ENCODE data around the gene ASXL1. TPM values are rescaled to one million over a fixed set of nuclear protein-coding genes. Genes with fewer than 3 reads are reported as not detected.

Gene ASXL1
- total and polyA plus RNA-seq, 10 of the 15 experiments (the other 5 are each of a cell fraction or from before 2014, with no cell fraction given) = 11.0 to 87.6 (median 56.8) TPM

DNA sequence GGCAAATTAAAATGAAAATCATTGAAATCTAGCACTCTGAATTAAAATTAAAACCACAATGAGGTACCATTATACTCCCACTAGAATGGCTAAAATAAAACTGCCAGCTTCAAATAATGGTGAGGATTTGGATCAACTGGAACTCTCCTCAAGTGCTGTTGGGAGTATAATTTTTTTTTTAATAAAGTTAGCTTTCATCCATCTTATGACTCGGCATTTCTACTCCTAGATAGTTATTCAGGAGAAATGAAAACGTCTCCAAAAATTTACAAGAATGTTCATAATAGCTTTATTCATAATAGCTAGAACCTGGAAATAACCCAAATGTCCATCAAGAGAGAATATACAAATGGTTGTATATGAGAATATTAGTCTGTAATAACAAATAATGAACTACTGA, 63.2 kb downstream of the ASXL1 start (continued):
- TF ChIP-seq, protein P1, sequence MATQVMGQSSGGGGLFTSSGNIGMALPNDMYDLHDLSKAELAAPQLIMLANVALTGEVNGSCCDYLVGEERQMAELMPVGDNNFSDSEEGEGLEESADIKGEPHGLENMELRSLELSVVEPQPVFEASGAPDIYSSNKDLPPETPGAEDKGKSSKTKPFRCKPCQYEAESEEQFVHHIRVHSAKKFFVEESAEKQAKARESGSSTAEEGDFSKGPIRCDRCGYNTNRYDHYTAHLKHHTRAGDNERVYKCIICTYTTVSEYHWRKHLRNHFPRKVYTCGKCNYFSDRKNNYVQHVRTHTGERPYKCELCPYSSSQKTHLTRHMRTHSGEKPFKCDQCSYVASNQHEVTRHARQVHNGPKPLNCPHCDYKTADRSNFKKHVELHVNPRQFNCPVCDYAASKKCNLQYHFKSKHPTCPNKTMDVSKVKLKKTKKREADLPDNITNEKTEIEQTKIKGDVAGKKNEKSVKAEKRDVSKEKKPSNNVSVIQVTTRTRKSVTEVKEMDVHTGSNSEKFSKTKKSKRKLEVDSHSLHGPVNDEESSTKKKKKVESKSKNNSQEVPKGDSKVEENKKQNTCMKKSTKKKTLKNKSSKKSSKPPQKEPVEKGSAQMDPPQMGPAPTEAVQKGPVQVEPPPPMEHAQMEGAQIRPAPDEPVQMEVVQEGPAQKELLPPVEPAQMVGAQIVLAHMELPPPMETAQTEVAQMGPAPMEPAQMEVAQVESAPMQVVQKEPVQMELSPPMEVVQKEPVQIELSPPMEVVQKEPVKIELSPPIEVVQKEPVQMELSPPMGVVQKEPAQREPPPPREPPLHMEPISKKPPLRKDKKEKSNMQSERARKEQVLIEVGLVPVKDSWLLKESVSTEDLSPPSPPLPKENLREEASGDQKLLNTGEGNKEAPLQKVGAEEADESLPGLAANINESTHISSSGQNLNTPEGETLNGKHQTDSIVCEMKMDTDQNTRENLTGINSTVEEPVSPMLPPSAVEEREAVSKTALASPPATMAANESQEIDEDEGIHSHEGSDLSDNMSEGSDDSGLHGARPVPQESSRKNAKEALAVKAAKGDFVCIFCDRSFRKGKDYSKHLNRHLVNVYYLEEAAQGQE (IDR thresholded peaks at IDR 0.05; ENCODE audit: low read depth, low read length) = no peak
- TF ChIP-seq, protein P2, sequence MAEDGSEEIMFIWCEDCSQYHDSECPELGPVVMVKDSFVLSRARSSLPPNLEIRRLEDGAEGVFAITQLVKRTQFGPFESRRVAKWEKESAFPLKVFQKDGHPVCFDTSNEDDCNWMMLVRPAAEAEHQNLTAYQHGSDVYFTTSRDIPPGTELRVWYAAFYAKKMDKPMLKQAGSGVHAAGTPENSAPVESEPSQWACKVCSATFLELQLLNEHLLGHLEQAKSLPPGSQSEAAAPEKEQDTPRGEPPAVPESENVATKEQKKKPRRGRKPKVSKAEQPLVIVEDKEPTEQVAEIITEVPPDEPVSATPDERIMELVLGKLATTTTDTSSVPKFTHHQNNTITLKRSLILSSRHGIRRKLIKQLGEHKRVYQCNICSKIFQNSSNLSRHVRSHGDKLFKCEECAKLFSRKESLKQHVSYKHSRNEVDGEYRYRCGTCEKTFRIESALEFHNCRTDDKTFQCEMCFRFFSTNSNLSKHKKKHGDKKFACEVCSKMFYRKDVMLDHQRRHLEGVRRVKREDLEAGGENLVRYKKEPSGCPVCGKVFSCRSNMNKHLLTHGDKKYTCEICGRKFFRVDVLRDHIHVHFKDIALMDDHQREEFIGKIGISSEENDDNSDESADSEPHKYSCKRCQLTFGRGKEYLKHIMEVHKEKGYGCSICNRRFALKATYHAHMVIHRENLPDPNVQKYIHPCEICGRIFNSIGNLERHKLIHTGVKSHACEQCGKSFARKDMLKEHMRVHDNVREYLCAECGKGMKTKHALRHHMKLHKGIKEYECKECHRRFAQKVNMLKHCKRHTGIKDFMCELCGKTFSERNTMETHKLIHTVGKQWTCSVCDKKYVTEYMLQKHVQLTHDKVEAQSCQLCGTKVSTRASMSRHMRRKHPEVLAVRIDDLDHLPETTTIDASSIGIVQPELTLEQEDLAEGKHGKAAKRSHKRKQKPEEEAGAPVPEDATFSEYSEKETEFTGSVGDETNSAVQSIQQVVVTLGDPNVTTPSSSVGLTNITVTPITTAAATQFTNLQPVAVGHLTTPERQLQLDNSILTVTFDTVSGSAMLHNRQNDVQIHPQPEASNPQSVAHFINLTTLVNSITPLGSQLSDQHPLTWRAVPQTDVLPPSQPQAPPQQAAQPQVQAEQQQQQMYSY (CRISPR knock-in tag; IDR thresholded peaks at IDR 0.05) = no peak
- TF ChIP-seq, protein P3, sequence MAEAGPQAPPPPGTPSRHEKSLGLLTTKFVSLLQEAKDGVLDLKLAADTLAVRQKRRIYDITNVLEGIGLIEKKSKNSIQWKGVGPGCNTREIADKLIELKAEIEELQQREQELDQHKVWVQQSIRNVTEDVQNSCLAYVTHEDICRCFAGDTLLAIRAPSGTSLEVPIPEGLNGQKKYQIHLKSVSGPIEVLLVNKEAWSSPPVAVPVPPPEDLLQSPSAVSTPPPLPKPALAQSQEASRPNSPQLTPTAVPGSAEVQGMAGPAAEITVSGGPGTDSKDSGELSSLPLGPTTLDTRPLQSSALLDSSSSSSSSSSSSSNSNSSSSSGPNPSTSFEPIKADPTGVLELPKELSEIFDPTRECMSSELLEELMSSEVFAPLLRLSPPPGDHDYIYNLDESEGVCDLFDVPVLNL (IDR thresholded peaks at IDR 0.05; ENCODE audit: low read depth, low read length) = no peak
- TF ChIP-seq PML (IDR thresholded peaks at IDR 0.05; ENCODE audit: low read length) = no peak
- no peak for TF ChIP-seq TCF7 (IDR thresholded peaks at IDR 0.05; ENCODE audit: borderline replicate concordance)
